ENCODE measurements around the gene KCNK5. TPM values are rescaled to one million over a fixed set of nuclear protein-coding genes. Genes with fewer than 3 reads are reported as not detected.
A peak's percentile ranks its signal among the peaks of the same experiment; 100 is the strongest.

KCNK5 gene
- total and polyA plus RNA-seq, 9 of the 15 experiments (the other 6 are each of a cell fraction or from before 2014, with no cell fraction given) = 1.5 to 45.8 (median 25.8) TPM

- no peak for TF ChIP-seq MIER1 (IDR thresholded peaks at IDR 0.05; ENCODE audit: low read depth)
- no peak for TF ChIP-seq COPS2 (conservative IDR thresholded peaks at IDR 0.05)
- TF ChIP-seq RERE (CRISPR knock-in tag; IDR thresholded peaks at IDR 0.05; ENCODE audit: borderline replicate concordance) = no peak
- TF ChIP-seq RFX5 (IDR thresholded peaks at IDR 0.05; ENCODE audit: low read depth, low read length) = no peak
- TF ChIP-seq FOXO4 (CRISPR knock-in tag; IDR thresholded peaks at IDR 0.05) = no peak
- TF ChIP-seq ZNF77 (CRISPR knock-in tag; IDR thresholded peaks at IDR 0.05) = no peak
- no peak for TF ChIP-seq SLC30A9 (CRISPR knock-in tag; IDR thresholded peaks at IDR 0.05)
- TF ChIP-seq ZNF644 (tag; IDR thresholded peaks at IDR 0.05; ENCODE audit: low read depth) = no peak
- no peak for TF ChIP-seq ZNF23 (CRISPR knock-in tag; IDR thresholded peaks at IDR 0.05)
- no peak for TF ChIP-seq DNMT1 (IDR thresholded peaks at IDR 0.05)
- TF ChIP-seq MLX (CRISPR knock-in tag; conservative IDR thresholded peaks at IDR 0.05) = no peak
- TF ChIP-seq OTX1 (CRISPR knock-in tag; IDR thresholded peaks at IDR 0.05) = no peak
- TF ChIP-seq BRF1 (IDR thresholded peaks at IDR 0.05; ENCODE audit: borderline replicate concordance, extremely low read depth, insufficient read length) = no peak
- no peak; the same call in 1 of the 2 replicates for TF ChIP-seq ZNF766 (CRISPR knock-in tag; conservative IDR thresholded peaks at IDR 0.05)
- no peak for TF ChIP-seq ZNF217 (CRISPR knock-in tag; IDR thresholded peaks at IDR 0.05)
- no peak for TF ChIP-seq ZNF277 (CRISPR knock-in tag; IDR thresholded peaks at IDR 0.05; ENCODE audit: borderline replicate concordance)
- peak; percentile 69 for TF ChIP-seq SIN3B (IDR thresholded peaks at IDR 0.05; ENCODE audit: low read depth)
Observed at GRCh38 chr6:39228992-39229767, at the start of gene KCNK5 (continued).
